COLO668 (cell line): ENCODE data around the gene SDHC.
A peak's percentile ranks its signal among the peaks of the same experiment; 100 is the strongest.

Source experiments
- DNase-seq: peaks from one replicate; lab custom pipeline; 2025; ENCODE audit not compliant: unreplicated experiment; lab: John Stamatoyannopoulos, UW

The SDHC gene, protein sequence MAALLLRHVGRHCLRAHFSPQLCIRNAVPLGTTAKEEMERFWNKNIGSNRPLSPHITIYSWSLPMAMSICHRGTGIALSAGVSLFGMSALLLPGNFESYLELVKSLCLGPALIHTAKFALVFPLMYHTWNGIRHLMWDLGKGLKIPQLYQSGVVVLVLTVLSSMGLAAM

DNA sequence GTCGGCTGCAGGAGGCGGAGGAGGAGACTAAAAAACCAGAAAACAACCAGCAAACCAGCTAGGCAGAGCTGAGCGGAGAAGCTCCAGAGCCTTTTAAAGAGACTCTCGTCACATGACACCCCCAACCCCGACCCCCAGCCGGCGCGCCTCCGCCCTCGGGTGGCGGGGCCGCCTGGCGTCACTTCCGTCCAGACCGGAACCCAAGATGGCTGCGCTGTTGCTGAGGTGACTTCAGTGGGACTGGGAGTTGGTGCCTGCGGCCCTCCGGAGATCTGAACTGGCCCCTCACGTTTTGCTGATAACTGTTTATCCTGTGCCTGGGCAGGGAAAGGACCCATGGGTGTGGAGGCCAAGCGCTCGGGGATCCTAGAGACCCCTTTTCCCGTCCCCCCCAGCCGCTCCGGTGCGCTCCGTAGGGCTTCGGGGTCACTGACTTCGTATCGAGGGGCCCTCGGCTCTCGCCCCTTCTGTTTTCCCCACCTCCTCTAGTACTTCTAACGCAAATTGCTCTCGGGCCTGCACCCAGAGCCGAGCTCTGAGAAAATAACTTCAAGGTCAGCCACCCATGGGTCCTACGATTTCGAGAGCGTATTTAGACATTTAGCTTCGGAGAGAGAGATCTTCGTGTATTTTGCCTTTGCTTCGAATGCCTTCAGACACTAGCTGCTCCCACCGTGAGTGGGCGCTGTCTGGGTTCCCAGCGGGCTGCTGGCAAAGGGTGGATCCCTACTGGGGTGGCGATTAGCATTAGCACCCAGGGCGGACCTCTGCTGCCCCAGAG lies at the start of gene SDHC:
SDHC (plus strand) TSS at position 181 of the 781 bp plus-strand sequence; CDS start at position 206, 25 bp downstream.
- DNase-seq: peak; percentile 90

DNA sequence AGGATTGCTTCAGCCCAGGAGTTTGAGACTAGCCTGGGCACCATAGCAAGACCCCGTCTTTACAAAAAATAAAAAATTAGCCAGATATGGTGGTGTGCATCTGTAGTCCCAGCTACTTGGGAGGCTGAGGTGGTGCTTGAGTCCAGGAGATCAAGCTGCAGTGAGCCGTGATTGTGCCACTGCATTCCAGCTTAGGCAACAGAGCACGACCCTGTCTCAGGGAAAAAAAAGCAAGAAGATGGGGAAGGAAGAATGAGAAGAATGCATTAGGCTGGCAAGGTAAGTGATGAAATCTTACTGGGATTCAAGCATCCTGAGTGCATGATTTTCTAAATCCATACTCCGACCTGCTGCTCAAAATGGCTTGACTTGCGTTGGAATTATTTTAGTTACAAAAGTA lies 48.9 kb upstream of the SDHC start:
- DNase-seq: no peak

DNA sequence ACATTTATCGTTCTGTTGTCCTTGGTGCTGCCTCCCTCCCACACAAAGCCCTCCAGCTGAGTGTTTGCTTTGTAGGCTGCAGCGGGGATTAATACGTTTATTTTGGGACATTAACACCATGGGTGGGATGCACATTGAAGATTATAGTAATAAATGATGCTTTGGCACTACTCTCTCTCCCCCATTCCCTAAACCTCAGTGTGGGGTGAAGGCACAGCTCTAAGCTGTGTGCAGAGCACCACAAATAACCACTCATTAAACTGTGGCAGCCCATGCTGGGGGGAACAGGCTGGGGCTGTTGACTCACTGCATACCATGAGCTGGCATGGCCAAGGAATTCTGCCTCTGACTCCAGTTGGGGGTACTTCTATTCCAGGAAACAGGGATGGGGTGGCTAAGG lies 48.0 kb upstream of the SDHC start:
- no peak for DNase-seq

DNA sequence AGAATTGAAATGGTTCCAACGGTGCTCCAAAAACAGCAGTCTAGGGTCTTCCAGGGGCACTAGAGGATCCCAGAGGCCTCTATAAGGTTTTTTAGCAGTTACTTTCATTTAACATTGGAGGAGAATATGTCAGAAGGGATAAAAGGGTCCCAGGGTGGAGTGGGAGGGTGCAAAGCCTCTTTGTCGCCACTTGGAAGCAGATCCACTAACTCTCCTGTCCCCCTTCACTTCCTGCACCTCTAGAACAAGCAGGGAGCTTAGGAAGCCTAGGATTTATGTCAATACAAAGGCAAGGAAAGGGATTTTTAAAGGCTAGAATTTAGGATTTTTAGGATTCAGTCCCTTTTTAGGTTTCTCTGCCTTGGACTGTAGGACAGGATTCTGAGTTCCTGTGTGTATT lies 47.3 kb upstream of the SDHC start:
- no peak for DNase-seq

DNA sequence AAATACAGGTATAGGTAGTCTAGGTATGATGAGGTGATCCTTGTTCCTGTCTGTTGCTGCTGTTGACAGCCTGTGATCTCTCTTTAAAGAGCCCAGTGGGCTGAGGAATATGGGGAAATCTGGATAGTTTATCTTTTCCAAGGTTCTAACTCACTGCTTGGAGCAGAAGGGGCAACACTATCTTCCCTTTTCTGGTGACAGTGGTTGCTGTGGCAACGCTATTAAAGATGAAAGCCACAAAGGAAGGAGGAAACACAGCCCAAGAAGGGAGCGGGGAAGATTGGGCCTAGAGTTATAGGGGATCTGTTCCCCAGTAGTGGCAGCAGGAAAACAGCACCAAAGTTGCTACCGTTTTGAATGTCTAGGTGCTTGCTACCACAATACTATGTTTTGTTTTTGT lies 46.9 kb upstream of the SDHC start:
- no peak for DNase-seq

DNA sequence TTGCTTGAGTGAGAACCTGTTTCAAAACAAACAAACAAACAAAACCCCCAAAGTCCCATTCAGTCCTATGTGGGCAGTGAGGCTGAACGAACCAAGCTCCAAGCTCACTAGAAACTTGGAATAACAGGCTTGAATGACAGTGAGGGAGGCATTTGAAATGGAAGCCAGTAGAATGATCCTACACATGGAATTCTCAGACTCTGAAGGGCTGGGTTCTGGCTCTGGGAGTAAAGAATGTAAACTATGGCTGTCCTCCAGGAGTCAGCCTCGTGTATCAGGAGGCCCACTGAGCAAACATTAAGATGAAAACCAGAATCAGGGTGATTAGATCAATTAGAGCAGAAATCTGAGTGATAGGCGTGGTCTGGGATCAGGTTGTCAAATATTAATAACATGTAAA lies 40.8 kb upstream of the SDHC start:
- no peak for DNase-seq

DNA sequence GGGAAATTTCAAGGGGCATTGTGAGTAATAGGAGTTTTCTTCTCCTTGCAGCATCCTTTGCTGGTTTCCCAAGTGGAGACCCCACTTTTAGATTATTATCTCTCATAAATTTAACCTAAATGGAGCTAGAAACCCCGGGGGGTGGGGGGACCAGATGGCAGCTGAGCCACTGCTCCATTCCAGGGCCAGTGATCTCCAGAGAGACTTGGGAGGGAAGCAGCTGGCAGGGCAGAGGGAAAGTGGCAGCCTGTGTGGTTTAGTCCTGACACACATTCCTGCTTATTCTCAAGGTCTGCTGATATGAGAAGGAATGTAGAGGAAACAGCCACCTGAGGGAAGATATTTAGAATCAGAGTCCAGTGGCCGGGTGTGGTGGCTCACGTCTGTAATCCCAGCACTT lies 39.3 kb upstream of the SDHC start:
- DNase-seq: no peak

DNA sequence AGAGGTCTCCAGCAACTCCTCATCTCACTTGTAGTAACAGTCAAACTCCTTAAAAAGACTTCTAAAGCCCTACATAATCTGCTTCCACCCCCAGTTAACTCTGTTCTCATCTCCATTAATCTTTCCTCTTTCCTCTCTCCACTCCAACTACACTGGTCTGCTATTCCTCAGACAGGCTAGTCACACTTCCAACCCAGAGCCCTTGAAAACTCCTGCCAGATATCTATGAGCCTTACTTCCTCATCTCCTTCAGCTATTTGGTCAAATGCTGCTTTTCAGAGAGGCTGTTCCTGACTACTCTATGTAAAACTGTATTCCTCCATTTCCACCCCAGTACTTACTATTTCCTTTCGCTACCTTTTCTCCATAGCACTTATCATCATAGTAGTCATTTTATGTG lies 31.2 kb upstream of the SDHC start:
- DNase-seq: no peak

DNA sequence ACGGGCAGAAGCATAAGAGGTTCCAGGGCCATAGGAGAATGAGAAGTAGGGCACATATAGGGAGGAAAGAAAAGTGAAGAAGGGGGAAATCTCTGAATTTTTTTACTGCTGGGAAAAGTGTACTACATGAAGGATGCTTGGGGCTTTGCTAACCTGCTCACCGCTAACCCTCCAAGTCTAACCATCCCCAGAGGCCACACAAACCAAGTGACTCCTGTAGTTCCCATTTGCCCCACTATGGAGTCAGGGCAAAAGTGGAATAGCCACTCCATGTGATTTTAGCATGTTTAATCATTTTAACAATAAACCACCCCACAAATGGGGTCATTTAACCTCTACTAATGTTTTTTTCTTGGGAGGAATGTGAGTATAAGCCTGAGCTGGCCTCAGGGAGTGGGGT lies 29.1 kb upstream of the SDHC start:
- no peak for DNase-seq

DNA sequence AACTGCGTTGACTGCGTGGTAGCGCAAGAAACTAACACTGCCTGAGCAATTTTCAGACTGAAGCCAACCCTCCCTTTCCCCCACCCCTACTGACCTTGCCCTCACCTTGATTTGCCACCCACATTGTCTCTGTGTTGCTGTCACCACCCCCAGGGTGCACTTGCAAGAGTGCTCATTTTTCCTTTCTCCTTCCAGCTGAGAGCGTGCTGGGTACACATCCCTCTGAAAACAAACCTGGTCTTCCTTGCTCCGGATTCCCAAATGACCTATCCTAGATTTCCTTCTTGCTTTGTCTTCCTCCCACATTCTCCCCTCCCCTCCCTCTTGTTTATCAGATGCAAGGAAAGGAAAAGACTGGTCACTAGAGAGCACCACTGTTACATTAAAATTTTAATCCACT lies 28.7 kb upstream of the SDHC start:
- DNase-seq: no peak

DNA sequence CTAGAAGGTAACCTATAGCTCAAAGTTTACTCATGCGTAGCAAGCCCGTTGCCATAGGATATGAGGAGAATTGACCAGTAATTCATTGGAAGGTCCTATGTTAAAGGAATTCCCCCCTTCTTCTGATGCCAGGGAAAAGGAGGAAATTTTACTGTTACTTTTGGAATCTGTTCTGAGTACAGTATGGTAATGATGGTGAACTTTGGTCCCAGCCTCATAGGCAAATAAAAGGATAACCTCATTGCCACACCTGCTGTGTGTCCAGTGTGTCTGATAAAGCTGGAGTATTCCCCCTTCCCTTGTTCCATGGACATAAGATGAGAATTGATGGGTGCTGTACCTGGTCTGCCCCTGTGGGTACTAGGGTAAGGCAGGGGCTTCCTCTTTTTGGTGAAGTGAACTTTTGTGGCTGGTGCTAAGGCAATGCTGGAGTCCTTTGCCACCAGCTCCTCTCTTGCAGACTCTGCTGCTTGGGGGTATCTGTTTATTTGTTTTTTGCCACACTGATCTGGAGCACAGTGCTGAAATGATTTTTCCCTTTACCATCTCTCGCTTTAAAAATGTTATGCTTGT lies 26.6 kb upstream of the SDHC start:
- DNase-seq: no peak

DNA sequence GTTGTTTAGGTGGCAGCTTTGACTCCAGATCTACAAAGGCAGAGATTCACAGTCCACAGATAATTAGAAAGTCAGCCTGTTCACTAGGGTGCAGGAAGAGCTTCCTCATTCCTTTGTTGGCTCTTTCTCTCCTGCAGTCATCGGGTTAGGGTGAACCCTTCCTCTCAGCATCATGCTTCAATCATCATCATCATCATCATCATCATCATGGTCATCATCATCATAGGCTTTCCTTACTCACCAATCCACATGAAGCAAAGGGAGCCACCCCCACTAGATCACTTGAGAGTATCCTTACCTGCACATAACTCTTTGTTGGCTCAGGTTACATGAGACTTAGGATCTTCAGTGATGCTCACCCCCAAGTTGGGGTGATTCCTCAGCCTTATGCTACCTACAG lies 23.4 kb upstream of the SDHC start:
- no peak for DNase-seq

DNA sequence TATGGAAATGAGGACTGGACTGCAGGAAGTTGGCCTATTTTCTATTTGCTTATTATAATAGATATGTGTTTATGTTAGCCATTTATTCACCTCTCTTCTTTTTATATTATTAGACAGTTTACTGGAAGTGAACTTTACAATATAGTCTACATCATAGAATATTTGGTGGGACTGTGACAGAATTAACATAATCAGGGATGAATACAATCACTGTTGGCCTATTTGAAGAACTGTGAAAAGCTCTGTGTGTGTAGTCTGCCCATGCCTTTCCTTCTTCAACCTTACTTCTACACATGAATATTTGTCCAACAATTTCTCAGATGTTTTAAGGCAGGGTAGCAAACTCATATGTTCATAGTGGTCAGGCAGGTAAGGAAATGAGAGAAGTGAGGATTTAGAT lies 16.8 kb upstream of the SDHC start:
- no peak for DNase-seq

DNA sequence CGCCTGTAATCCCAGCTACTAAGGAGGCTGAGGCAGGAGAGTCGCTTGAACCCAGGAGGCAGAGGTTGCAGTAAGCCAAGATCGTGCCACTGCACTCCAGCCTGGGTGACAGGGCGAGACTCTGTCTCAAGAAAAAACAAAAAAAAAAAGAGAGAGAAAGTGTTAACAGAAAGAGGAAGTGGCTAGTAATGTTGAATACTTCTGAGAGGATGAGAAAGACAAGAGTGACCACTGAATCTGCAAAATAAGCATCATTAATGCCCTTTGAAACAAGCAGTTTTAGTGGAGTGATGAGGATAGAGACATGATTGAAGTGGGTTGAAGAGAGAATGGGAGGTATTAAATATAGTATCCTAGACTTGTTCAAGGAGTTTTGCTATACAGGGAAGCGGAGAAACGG lies 16.1 kb upstream of the SDHC start:
- no peak for DNase-seq

DNA sequence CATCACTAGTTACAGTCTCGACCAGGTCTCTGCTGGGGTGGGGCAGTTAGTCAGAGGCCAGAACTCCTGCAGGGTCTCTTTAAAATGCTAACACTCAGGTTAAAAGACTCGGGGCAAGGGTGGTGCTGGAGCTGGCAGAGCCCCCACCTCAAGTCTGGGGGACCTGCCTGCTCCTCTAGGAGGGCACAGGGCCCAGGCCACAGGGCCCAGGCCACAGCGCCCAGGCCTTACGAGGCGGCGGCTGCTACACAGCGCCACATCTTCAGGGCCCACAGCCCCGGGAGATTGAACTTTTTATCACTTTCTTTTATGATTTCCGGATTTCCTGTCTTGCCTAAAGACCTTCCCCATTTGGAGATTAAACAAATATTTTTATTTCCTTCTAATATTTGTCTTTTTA lies 14.8 kb upstream of the SDHC start:
- no peak for DNase-seq

DNA sequence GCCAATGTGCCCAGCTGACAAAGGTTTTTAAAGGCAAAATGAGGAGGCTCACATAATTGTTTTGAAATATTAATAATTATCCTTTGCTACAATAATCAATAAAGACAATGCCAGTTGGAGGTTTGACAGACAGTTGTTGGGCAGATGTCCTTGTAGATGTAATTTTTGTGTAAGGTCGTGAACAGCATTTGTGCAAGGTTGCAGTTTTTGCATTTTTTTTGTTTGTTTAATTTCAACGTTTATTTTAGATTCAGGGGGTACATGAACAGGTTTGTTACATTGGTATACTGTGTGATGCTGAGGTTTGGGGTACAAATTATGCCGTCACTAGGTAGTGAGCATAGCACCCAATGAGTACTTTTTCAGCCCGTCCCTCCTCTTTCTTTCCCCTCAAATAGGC lies 13.7 kb upstream of the SDHC start:
- DNase-seq: no peak

DNA sequence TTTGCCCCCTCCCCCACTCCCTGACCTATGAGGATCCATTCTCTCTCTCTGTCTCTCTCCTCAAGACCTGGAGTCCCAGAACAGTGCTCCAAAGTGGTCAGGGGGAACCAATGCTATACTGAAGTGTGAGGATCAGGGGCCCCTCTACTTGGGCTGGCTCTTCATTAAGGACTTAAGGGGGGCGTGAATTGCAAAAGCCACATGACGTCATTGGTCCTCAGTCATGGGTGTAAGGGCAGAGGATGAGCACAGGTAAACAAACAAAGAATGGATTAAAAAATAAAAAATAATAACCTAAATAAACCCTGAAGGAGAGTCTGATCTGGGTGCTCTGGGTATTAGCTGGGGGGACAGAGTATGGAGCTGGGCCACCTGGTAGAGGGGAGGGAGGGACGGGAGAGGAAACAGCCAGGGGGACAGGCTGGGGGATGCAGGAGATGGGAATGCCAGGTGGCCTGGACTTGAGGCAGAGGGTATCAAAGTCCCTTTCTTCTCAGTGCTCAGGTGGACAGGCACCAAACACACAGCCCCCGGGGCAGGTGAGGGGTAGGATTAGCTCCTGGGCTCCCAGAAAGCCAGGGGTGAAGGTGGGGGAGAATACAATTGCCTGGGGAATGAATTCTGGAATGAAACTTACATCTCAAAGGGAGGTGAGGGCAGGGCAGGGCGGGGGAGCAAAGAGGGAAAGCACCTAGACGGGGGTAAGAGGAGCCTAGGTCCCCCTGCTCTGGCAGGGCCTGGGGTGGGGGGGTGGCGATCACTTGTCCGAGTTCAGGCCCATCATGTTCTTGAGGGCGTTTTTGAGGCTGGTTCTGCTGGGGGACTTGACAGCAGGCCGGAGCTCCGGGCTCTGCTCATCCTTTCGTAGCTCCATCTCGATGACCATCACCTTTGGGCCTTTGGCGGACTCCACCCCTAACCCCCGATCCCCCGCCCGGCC lies 9.0 kb upstream of the SDHC start:
- no peak for DNase-seq

DNA sequence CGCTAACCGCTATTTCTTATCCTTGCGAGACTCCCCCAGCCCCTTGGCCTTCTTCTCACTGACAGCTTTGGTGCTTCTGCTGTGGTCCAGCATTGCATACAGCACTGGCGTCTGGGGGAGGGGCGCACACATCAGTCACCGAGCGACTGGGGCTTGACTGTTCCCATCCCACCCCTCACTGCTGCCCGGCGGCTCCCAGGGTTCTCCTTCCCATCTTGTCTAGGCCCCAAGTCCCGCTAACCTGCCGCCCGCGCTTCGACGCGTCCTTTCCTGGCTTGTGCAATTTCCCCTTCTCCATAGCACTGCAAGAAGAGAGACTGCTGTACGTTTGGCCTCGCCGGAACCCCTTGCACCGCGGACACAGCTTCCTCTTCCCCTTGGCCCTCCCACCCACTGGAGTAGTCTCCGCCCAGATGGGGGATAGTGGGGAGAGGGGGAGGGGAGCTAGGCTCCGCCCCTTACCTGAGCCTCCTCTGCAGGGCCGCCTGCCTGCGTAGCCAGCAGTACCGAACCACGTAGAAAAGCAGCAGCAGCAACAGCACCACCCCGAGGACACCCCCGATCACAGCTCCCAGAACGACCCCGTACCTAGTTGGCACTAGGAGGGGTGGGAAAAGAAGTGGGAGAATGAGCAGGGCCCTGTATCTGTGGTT lies 8.2 kb upstream of the SDHC start:
- peak; percentile 75 for DNase-seq

DNA sequence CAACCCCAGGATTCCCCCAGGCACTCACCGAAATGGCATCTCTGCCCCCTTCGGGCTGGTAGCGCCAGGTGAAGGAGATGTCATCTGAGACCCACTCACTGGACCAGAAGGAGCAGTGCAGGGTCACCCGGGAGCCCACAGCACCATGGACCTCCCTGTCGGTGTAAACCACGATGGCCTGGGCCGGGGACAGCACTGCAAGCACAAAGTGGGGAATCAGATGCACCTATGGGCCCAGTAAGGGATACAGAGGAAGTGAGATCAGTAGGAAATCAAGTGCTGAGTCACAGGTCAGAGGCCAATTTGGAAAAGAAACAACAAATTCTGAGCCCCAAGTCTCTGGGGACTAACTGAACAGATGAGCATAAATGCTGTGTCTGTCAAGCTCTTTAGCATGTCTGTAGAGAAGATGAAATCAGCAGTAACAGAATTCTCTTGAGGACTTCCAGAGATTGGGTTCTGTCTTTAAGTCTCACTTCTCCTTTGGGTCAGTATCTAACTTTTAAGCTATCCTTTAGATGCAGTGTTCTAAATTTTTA lies 6.9 kb upstream of the SDHC start:
- DNase-seq: no peak

DNA sequence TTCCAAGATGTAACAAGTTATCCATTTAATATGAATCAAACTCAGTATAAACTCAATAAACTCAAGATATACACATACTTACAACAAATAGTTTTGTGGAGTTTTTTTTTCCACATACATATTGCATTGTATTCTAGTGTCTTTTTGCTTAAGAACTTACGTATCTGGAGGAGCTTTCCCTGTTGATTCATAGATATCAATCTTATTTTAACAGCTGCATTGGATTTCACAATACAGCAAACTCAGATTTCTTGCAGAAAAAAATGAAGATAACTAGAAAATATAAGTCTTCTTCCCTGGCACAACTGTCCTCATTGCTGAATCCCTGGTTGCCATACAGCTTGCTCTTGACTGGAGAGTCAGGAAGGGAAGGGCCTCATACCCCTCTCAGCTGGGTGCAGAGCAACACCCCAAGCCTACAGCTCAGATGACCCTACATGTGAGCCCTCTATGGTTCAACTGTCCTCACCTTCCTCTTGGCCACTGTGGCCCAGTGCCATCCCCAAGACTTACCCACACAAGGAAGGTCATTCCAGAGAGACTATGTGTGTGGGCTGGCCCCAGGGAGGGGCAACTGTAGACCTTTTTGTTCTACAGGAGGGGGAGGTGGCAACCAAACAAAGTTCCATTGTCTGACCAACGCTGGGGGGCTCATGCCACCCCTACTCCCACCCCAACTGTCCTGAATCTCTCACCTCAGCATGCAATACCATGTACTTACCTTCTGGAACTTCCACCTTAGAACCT lies 6.1 kb upstream of the SDHC start:
- no peak for DNase-seq
